Left lung (tissue), 10 donors: ENCODE measurements around the gene CELF5. TPM values are rescaled to one million over a fixed set of nuclear protein-coding genes. Genes with fewer than 3 reads are reported as not detected.
A peak's percentile ranks its signal among the peaks of the same experiment; 100 is the strongest.

Experiments used
- ATAC-seq: fragments of 200-7000 bp; cut with Tn5 transposase; one replicate; pipeline ENCODE4 v1.9.1; 2020; ENCODE audit warnings: moderate library complexity
- DNase-seq, 4 donors: peaks; one replicate each; pipeline ENCODE4 v3.0.0-alpha.2; 2013 to 2020
- H3K27ac ChIP-seq, 2 donors: fragments of 200-600 bp; sonication (generic) in 1 of 2; one replicate each; pipeline versions ENCODE4 v1.5.0 to v1.8.0; 2020 to 2021
- H3K27me3 ChIP-seq, 2 donors: fragments of 200-600 bp; sonication (generic) in 1 of 2; one replicate each; pipeline versions ENCODE4 v1.5.0 to v1.8.0; 2020 to 2021
- H3K36me3 ChIP-seq, 2 donors: fragments of 200-600 bp; sonication (generic) in 1 of 2; one replicate each; pipeline versions ENCODE4 v1.5.0 to v1.8.0; 2020 to 2021
- H3K4me1 ChIP-seq, 2 donors: fragments of 200-600 bp; one replicate each; pipeline ENCODE4 v1.8.0; 2021
- H3K4me3 ChIP-seq, 2 donors: fragments of 200-600 bp; sonication (generic) in 1 of 2; one replicate each; pipeline versions ENCODE4 v1.5.0 to v1.8.0; 2020 to 2021; ENCODE audit warnings: mild to moderate bottlenecking in 1 of 2
- H3K9me3 ChIP-seq, 2 donors: fragments of 200-600 bp; sonication (generic) in 1 of 2; one replicate each; pipeline versions ENCODE4 v1.5.0 to v1.8.0; 2020 to 2021
- intact Hi-C, 2 donors: fragments of 100-400 bp; cut with DNase I; formaldehyde crosslinking; loops; one replicate each; pipeline versions ENCODE4 v1.11.2 to v1.14.2; 2022
- polyA plus RNA-seq, 6 donors: library from polyadenylated mRNA; unstranded; fragments of 120-200 nt; gene quantifications; one replicate each; pipeline ENCODE4 v1.2.1, GENCODE V29; 2013; ENCODE audit not compliant: insufficient read length in 6 of 6
- total RNA-seq, 2 donors: library from RNA; stranded (reverse); fragmentation: NEBNext Ultra II Directional; extraction: Animal tissue kit (Norgen Biotek cat#: 25700); gene quantifications; one replicate each; pipeline ENCODE4 v1.2.1, GENCODE V29; 2021
- TF ChIP-seq, protein P1 (sequence below), 2 donors: fragments of 200-600 bp; sonication (generic) in 1 of 2; IDR thresholded peaks; one replicate each; pipeline versions ENCODE4 v1.5.0 to v1.8.0; 2021; ENCODE audit warnings: antibody characterized with exemption in 2 of 2
- donor health status: DM: no; HTN: yes; CAD: no.
- donor health status: DM: no; HTN: no; CAD: no.

The CELF5 gene
- total and polyA plus RNA-seq, 8 donors = 0.38 to 3.9 (median 2.2) TPM; not detected in 1

DNA sequence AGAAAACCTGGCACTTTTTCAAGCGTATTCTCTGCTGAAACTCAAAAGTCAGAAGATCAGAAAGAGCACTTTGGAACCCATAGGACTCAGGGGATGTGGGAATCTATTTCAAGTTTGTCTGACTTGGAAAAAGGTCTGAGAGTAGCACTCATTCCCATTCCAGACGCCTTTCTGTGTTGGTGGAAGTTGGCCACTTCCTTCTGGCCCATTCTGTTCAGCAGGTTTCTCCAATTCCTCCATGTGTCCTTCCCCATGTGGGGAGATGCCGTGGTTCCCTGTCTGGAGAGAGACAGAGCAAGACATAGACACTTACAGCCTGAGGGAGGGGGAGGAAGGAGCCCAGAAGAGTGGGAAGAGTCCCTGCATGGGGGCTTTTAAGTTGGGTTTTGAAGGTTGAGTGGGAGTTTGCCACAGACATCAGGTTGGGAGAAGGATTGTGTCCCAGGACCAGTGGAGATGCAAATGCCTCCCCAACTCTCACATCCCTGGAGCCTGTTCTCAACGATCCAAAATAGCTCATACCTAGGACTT, 48.0 kb downstream of the CELF5 start:
- peaks cover 22 to 100% of the 10 kb centered on the region in 2 donors for H3K27me3 ChIP-seq
- H3K36me3 ChIP-seq = no peaks in the 10 kb centered on the region
- H3K4me1 ChIP-seq = peaks cover 5 to 6% of the 10 kb centered on the region in 2 donors
- H3K9me3 ChIP-seq = peaks cover 0 to 9% of the 10 kb centered on the region in 2 donors
- H3K27ac ChIP-seq = no peak overlapping the region
- H3K4me3 ChIP-seq = no peak overlapping the region
- intact Hi-C loops = no loop called here
- ATAC-seq (no peak), DNase-seq (no peak)
- TF ChIP-seq, protein P1, sequence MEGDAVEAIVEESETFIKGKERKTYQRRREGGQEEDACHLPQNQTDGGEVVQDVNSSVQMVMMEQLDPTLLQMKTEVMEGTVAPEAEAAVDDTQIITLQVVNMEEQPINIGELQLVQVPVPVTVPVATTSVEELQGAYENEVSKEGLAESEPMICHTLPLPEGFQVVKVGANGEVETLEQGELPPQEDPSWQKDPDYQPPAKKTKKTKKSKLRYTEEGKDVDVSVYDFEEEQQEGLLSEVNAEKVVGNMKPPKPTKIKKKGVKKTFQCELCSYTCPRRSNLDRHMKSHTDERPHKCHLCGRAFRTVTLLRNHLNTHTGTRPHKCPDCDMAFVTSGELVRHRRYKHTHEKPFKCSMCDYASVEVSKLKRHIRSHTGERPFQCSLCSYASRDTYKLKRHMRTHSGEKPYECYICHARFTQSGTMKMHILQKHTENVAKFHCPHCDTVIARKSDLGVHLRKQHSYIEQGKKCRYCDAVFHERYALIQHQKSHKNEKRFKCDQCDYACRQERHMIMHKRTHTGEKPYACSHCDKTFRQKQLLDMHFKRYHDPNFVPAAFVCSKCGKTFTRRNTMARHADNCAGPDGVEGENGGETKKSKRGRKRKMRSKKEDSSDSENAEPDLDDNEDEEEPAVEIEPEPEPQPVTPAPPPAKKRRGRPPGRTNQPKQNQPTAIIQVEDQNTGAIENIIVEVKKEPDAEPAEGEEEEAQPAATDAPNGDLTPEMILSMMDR (IDR thresholded peaks at IDR 0.05) = no peak

DNA sequence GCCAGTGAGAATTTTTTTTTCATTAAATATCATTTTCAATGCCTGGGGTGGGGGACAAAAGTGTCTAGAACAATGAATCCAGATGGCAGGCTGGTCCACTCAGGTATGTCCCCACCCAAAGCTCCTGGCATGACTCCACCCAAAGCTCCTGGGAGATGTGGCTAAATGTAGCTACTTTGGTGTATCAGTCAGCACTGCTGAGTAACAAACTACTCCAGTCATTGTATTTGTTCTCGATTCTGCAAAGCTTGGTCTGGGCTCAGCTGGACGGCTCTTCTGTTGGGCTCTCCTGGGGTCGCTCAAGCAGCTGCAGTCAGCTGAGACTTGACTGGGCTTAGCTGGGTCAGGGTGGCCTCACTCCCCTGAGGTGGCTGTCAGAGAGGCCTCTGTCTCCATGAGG, 48.5 kb downstream of the CELF5 start:
- no peak overlapping the region for H3K4me3 ChIP-seq
- DNase-seq (no peak), ATAC-seq (no peak)
- H3K27ac ChIP-seq = no peak overlapping the region
- no peaks in the 10 kb centered on the region for H3K36me3 ChIP-seq
- intact Hi-C loops = no loop called here
- peaks cover 0 to 9% of the 10 kb centered on the region in 2 donors for H3K9me3 ChIP-seq
- peaks cover 22 to 100% of the 10 kb centered on the region in 2 donors for H3K27me3 ChIP-seq
- TF ChIP-seq, protein P1 (IDR thresholded peaks at IDR 0.05) = no peak
- H3K4me1 ChIP-seq = peaks cover 5 to 6% of the 10 kb centered on the region in 2 donors

DNA sequence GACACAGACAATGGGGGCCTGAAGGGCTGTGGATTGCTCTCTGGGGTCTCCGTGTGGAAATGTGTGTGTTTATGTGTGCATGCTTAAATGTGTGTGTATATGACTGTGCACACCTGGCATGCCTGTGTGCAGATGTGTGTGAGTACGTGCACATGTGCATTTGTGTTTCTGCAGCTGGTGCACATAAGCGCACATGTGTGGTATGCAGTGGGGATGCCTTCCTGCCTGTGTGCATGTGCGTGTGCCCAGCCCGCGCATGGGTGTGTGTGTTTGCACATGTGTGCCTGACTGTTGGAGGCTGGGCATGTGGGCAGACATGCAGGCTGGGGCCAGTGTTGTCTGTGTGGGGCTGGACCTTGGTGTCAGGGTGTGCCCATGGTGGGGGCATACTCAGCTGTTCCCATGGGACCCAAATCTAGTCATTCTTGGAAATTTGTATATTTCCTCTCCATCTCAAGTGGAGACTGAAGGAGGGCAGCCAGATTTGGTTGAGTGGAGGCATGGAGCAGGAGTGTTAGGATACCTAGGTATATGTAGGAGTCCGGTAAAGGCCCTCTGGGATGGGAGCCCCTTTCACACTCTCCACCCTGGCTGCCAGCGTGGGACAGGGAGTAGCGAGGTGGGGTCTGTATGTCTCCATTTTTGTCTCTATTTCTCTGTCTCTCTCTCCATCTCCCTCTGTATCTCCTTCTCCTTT, 49.9 kb downstream of the CELF5 start:
- ATAC-seq = no peak

DNA sequence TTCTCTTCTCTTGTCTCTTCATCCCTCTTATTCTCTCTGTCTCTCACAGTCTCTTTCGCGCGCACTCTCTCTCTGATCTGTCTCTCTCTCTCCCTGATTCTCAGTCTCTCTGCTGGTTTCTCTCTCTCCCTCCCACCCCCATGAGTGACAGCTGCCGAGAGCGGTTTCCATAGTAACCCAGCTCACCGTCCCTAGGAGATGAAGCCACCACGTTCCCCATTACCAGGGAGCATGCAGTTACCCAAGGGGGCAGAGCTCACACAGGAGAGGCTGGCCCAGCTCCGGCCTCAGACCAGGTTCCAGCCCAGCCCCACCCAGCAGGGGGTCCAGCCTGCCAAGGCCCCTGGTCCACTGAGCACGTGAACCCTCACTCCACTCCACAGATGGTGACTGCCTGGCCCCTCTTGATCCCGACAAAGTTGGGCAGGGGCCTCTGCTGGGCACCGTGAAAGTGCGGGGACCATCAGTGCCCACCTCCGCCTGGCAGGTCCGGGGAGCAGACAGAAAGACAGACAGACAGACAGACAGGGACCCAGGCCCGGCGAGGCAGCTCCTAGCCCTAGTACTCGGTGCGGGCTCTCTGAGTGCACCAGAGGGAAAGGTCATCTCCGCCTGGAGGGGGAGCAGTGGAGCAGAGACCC, 50.6 kb downstream of the CELF5 start:
- Histone ChIP-seq H3K27me3 (peaks cover 20 to 92% of the 10 kb centered on the region in 2 donors), H3K4me1 (peaks cover 5 to 6% of the 10 kb centered on the region in 2 donors), H3K4me3 (peak overlapping the region; percentile 25 to 38), H3K36me3 (no peaks in the 10 kb centered on the region), H3K27ac (no peak overlapping the region), H3K9me3 (peaks cover 0 to 9% of the 10 kb centered on the region in 2 donors)
- no peak for DNase-seq
- intact Hi-C loops = no loop called here
- peak; percentile 29 for ATAC-seq
- TF ChIP-seq, protein P1 (IDR thresholded peaks at IDR 0.05) = no peak

More for the DNA sequence above, 49.9 kb downstream of the CELF5 start:
- Histone ChIP-seq H3K4me3 (no peak overlapping the region), H3K27ac (no peak overlapping the region), H3K4me1 (peaks cover 5 to 6% of the 10 kb centered on the region in 2 donors), H3K27me3 (peaks cover 22 to 94% of the 10 kb centered on the region in 2 donors), H3K36me3 (no peaks in the 10 kb centered on the region), H3K9me3 (peaks cover 0 to 9% of the 10 kb centered on the region in 2 donors)
- DNase-seq = no peak
- TF ChIP-seq, protein P1 (IDR thresholded peaks at IDR 0.05) = no peak
- intact Hi-C loops = no loop called here
